TTC549 (cell line): ENCODE results near the gene PPP1R18.
"Not testable (repeated sequence)": the region's sequence is repeated elsewhere in the genome, so short reads cannot be mapped to it uniquely, and the experiment has no call there.

ENCODE experiments used
- FAIRE-seq: peaks from 2 replicates; lab custom pipeline; 2012; peaks lifted over from hg19 to GRCh38; lab: Jason Lieb, UNC

PPP1R18 gene

DNA sequence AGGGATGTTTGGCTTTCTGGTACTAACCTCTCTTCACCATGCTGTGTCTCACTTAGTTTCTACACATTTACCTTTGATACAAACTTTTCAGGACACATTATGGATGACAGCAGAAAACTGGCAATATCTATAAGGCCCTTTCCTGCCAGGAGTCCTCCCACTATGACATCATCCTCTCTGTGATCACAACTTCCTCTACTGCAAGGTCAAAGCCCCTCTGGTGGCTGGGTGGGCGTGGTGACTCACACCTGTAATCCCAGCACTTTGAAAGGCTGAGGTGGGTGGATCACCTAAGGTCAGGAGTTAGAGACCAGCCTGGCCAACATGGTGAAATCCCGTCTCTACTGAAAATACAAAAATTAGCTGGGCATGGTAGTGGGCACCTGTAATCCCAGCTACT lies 20.1 kb downstream of the PPP1R18 start:
- FAIRE-seq = not testable (repeated sequence)

DNA sequence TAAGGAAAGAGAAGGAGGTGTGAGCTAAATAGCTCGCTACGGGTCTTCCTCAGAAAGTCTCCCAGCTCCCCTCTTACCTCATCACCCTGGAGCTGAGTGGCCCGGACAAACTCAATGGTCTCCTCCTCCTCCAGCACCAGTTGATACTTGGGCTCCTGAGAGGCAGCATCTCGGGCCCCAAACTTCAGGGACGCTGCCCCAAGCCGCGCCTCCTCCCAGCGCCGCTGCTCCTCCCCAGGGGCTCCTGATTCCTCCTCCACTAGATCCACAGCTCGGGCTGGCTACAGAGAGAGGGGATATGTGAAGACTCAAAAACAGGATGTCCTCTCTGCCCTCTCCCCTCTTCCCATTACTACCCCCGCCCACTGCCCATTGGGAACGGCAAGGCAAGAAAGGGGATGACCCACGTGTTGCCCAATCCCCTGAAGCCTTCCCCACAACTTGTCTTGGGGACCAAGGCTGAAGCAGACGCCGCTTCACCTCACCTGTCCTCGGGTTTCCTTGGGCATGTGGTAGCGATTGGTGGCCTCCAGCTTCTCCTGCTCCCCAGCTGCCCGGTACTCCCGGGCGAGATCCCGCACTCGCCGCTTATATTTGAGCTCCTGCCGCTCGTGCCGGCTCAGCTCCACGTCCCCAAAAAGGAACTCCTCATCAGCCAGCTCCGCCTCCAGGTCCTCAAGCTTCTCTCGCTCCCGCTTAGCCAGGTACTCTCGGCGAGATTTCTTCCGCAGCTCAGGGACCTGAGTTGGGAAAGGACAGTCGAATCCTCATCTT lies 21.3 kb downstream of the PPP1R18 start:
- no peak for FAIRE-seq

DNA sequence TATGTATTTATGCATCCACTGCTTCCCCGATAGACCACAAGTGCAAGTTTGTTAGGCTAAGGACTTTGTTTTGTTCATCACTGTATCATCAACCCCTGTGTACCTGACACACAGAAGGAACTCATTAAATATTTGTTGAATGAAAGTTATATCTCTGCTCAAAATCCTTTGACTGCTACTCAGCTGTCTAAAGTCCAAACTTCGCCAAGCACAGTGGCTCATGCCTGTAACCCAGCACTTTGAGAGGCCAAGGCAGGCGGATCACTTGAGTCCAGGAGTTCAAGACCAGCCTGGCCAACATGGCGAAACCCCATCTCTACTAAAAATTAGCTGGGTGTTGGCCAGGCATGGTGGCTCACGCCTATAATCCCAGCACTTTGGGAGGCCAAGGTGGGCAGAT lies 28.5 kb downstream of the PPP1R18 start:
- not testable (repeated sequence) for FAIRE-seq

DNA sequence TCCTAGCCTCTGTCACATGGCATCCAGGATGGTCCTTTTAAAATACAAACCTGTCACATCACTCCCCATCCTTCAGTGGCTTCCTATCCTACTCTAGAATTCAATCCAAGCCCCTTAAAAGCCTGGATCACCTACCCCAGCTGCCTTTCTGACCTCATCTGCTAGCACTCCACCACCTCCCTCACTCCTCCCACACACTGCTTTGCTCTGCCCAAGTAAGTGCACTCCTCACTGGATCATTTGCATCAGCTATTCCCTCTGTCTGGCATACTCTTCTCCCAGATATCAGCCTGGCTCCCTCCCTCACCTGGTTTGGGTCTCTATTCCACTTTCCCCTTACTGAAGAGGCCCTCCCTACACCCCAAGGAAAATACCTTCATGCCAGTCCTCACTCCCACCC lies 29.0 kb downstream of the PPP1R18 start:
- no peak for FAIRE-seq

DNA sequence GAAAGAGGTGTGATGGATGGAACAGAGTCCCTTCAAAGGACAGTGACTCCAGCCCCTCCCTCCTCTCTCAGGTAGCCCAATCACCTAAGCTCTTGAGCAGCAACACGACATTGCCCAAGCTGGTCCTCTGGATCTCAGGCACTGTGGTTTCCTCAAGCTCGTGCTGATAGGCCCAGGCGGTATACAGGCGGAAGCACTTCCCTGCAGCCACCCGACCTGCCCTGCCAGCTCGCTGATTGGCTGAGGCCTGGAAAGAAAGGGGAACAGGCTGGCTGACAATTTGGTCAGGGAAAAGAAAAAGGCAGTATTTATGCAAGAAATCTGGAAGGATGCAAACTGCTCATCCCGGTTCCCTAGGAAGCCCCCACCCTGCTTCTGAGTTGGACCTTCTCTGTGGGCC lies 29.9 kb downstream of the PPP1R18 start:
- no peak for FAIRE-seq

DNA sequence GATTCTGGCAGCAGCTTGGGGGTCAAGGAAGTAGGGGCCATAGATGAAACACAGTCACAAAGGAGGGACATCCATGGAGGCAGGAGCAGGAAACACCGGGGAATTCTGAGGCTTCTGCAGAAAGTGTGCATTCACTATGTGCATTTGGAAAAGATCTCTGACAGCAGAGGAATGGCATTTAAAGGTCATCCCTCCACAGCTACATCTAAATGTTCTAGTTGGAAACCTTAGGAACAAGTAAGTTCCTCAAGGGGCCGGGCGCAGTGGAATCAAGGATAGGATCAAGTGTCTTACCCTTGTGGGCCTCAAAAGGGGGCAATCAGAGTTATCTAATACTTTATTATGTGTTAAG lies 30.7 kb downstream of the PPP1R18 start:
- FAIRE-seq = no peak

DNA sequence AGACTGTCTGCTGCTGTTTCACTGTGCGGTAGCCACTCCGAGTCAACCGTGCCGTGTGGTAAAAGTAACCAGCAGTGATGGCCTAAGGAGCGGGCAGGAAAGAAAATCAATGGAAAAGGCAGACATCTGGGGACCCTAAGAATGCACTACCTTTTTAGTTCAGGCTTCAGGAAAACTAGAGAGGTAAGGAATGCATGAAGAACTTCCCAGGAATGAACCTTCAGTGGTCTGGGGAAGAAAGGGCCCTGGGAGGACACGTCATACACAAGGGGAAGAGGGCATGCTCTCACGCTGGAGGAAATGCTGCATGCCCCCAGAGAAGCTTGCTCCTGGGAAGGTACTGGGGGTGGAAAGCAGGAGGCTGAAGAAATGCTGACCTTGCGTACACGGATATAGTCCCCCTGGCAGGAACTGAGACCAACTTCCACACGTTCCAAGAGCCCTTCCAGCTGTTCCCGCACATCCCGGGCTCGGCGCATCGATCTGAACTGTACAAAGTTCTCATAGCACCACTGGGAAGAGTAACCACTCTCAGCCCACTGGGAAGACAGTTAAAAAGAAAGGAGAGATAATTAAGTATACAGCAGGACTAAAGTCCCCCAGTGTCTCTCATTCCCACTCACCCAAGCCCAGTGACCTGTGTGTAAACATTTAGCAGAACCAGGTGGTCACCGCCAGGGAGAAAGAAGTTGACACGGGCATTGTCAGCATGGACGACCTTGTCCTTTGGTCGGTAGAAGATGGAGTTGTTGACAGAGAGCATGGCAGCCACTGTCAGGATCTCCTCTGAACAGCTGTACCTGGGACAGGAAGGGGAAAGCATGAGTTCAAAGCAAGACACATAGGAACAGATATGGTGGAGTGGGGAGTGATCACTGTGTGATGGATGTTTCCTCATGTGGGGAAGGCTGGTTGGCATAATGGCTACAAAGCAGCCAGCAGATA lies 31.4 kb downstream of the PPP1R18 start:
- FAIRE-seq = no peak

DNA sequence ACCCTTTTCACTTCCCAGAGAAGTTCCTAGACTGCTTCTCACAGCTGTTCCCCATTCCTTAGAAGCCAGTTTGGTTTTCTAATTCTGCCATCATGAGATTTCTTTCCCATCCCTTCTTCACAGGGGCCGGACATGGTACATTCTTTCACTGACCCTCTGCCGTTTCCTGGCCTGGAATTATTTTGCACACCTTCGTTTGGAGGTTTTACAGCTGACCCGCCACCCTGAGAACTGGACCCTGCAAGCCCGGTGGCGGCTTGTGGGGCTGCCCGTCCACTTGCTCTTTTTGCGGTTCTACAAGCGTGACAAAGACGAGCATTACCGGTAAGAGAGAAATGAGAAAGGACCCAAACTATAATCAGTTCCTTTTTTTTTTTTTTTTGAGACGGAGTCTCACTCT lies 35.3 kb downstream of the PPP1R18 start:
- FAIRE-seq = no peak

DNA sequence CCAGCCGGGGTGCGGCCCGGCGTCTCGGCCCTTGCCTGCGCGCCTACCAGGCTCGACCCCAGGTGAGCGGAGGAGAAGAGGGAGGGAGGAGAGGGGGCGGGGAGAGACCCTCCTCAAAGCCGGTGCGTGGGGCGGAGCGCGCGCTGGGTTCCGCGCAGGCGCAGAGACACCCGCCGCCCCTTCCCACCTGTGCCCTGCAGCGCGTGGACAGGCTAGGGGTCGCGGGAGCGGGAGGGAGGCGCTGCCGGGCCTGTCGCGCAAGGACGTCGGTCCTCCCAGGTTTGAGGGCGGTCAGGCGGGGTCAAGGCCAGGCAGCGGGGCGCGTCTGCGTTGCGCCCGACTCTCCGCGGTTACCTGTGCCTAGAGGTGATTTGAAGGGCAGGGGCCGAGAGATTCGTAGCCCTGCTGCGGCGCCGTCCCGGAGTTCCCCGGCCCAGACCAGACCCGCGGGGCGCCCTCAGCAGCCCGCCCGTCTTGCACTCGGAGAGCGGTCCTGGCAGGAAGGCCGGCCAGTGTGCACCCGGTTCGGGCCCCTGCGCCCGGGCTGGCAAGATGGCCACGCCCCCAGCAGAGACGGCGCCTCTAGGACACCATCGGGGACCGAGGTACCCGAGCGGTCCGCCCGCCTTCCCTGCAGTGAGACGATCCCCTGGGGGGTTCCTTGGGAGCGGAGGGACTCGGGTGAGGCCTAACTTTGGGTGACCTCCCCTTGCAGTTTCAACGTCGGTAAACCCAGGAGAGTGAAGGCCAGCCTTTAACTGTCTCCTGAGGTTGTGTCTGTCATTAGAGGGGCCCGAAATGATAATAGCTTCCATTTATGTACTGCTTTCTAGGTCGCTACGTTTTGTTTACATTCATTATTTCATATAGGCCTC lies 39.0 kb downstream of the PPP1R18 start:
- no peak for FAIRE-seq

DNA sequence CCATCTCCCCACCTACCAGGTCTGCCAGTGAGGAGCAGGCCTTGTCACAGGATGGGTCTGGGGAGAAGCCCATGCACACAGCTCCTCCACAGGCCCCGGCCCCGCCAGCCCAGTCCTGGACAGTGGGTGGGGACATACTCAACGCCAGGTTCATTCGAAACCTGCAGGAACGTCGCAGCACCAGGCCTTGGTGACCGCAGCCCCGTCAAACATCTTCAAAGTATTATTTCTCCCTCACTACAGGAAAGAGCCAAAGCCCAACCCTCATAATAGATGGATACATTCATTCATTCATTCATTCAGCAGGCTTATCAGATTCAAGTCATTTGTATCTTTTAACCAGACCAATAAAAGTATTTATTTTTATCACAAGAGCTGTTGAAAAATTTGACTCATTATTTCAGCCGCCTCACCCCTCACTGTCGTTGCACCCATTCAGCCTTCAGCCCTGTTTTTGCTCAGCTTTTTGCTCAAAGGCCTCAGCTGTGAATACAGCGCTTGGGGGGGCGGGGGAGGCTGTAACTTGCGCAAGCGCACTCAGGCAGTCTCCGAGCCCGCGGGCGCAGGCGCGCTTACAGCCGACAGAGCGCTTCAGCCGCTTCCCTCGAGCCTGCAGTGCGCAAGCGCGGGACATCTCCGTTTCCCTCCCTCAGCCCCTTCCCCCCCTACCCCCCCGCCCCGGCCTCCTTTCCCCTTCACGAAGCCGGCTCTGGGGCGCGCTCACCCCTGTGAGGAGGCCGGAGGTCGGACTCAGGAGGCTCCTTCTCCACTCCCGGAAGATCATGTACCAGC lies 39.8 kb downstream of the PPP1R18 start, which contains the start of gene C6orf136:
Gene C6orf136, plus strand, starts transcription at position 684 of the 792 bp plus-strand sequence. Its CDS starts 99 bp downstream, at position 783.
- FAIRE-seq = no peak

DNA sequence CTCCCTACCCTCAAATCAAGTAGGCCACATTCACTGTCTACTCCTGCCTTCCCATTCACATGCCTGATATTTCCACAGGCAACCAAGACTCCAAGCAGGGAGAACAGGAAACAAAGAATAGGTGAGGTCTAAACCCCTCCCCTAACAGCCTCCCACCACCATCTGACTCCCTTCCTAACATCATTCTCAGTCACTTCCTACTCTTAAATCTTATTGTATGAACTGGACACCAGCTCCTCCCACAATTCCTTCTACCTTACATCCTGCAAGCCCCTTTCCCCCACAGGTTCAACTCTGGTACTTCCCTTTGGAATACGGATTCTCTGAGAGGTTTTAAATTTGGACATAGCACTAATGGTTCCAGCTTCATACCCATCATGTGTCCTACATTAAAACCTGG lies 40.5 kb downstream of the PPP1R18 start:
- no peak for FAIRE-seq

DNA sequence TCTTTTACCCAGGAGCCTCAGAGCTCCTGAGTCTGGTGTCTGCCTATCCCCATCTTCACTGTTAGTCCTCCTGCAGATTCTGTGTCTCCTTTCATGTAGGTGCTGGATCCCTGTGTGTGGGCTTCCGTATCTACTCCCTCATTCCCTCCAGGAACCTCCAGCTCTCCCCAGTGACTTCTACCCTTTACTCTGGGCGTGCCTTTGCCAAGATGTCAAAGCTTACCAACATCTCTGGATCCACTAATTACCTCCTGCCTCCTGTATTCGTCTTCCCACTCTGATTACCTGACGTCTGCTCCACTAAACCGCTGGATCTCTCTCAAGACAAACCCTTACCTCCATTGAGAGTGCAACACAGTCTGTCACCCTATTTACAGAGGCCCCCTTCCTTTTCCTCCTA lies 41.7 kb downstream of the PPP1R18 start:
- FAIRE-seq = no peak

DNA sequence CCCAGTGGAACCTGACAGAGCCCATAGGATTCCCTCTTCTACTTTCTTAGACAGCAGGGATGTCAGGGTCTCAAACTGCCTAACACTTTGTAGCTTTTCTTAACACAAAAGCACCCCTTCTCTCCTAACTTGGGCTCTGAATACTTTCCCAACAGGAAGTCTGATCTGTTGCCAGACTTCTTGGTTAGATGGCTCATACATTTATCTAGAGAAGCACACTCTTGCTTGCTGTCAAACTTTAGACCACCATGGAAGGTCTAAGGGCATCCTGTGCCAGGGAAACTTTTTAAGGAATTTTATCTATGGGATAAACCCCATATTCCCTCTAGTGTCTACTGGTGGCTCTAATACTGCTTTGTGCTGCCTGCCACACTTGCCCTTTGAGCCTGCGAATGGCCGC lies 42.8 kb downstream of the PPP1R18 start:
- no peak for FAIRE-seq

DNA sequence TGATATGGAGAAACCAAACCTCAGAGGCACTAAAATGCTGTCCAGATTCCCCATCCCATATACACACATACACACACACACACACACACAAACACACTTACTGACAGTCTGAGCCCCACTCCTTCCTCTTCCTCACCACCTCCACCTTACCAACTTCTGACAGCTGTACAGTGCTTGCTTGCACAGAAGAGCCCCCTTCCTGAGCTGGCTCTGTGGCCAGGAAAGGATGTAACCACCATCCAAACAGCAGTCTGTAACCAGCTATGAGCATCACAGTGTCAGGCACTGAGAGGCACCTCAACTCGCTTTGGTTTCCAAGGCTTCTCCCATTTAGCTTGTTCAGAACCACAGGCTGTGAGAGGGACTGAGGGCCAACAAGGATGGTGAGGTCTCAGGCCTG lies 45.4 kb downstream of the PPP1R18 start:
- no peak for FAIRE-seq

DNA sequence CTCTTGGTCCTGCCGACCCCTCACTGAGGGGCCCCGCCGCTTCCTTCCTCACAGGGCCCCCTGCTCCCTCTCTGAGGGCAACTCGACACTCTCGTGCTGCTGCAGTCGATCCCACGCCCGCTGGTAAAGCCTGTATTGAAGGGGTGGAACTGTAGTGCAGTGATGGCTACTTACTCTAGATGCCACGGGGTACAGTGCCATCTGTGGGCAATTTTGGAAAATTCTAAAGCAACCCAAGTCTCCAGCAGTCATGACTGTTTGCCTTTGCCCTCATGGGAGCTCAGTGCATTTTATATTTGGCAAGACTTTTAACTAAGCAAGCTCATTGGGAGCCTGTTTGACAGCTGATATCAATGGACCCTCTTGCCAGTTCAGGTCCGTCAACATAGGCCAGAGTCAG lies 46.0 kb downstream of the PPP1R18 start:
- FAIRE-seq = no peak

DNA sequence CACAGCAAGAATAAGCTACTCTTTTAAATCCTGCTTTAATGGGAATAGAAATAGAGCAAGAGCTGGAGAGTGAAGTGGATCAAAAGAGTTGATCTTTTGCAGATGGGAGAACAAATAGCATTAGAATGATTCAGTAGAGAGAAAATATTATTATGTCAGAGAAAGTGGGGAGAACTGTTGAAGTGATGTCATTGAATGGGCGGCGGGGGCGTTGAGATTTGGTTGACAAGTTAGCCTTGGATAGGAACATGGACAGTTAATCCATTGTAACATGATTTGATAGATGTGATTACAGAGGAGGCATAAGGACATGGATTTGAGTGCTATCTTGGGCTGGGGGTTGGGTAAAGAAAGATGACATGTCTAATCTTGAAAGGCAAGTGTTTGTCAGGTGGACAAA lies 50.6 kb downstream of the PPP1R18 start:
- FAIRE-seq = no peak

DNA sequence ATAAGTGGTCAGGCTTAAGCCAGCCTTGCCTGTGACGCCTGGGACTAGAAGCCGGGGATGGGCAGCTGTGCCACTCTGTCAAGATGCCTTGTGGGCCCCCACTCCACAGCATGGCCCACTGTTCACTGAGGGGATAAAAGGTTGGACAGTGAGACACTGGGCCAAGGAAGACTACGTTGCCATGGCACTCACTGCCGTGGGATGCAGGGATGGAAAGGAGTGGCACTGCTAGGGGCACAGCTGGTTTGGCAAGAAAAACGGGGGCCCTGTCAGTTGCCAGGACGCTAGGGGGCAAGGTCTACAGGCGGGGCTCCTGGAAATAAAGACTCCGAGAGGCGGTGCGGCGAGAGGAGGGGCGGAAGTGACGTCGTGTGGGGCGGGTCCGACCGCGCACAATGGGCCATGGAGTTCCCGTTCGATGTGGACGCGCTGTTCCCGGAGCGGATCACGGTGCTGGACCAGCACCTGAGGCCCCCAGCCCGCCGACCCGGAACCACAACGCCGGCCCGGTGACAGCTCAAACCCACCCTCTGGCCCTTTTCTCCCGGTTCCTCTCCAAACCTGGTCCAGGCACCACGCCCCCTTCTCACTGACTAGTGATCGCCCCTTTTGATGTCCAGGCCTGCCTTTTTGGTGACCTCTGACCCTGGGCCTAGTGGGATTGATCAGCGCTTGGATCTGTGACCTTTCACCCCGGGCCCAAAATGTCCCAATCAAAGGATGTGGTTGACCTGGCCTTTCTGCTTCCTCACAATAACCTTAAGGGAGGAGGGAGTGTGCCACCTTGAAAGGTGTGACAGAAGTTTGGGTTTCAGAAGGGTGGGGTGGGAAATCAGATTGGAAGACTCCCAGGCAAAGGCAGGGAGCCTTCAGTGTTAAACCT lies 59.7 kb downstream of the PPP1R18 start, which contains the start of gene ATAT1:
Gene ATAT1, plus strand, starts transcription at position 391 of the 883 bp plus-strand sequence.
- no peak for FAIRE-seq
